ENCODE measurements around the gene TMEM255B. TPM values are rescaled to one million over a fixed set of nuclear protein-coding genes. Genes with fewer than 3 reads are reported as not detected.

The TMEM255B gene
- total RNA-seq (2022) (7.0 and 15.8 TPM in 2 replicates), Bru-seq, nascent RNA (percentile 42 among the genes with signal in this experiment), BruChase-seq, experiment 1, labeled RNA remaining after a 6-hour chase (percentile 43 among the genes with signal in this experiment), BruChase-seq, experiment 2, labeled RNA remaining after a 2-hour chase (percentile 44 among the genes with signal in this experiment)
- long read RNA-seq, full-length matches to known transcripts: 14 of 15 reads
- long read RNA-seq, partial matches to known transcripts: 0 of 15 reads
- long read RNA-seq, other reads (novel, unspliced or antisense): 1 of 15 reads

- intact Hi-C loops (cut with micrococcal nuclease): no loop called here
- H3K36me3 Mint-ChIP-seq (ENCODE audit: insufficient read depth, unreplicated experiment): peaks cover 5% of the 10 kb centered on the region
- peak; percentile 70 for DNase-seq (ENCODE audit: unreplicated experiment)
- POLR2A ChIA-PET: interaction anchor here (0.8 kb wide), 1 partner anchor 114 kb away, joined by 3 read pairs; no protein-coding TSS in a partner anchor
- peak; percentile 31 for TF ChIP-seq CTCF (IDR thresholded peaks at IDR 0.05; ENCODE audit: unreplicated experiment)
- BruUV-seq (replicated peaks): no TSS peak
- H3K9me3 Mint-ChIP-seq (ENCODE audit: unreplicated experiment): no peaks in the 10 kb centered on the region
- no peak within 1 kb of the TSS for H3K27ac Mint-ChIP-seq (ENCODE audit: low read depth, unreplicated experiment)
- CTCF ChIA-PET: no interaction called here
- no peaks in the 10 kb centered on the region for H3K27me3 Mint-ChIP-seq (ENCODE audit: insufficient read depth, unreplicated experiment)
- H3K4me3 Mint-ChIP-seq (ENCODE audit: unreplicated experiment): peak within 1 kb of the TSS; percentile 78
- H3K4me1 Mint-ChIP-seq (ENCODE audit: insufficient read depth, unreplicated experiment): peaks cover 15% of the 10 kb centered on the region
These were observed at the start of gene TMEM255B for GRCh38 chr13:113758651-113759524. Gene TMEM255B, plus strand, starts transcription at chr13:113759226. Its CDS starts 44 bp downstream, at chr13:113759270.

- no peaks in the 10 kb centered on the region for H3K36me3 Mint-ChIP-seq (ENCODE audit: insufficient read depth, unreplicated experiment)
- DNase-seq (ENCODE audit: unreplicated experiment): no peak
- no peak overlapping the region for H3K27ac Mint-ChIP-seq (ENCODE audit: low read depth, unreplicated experiment)
- intact Hi-C loops (cut with micrococcal nuclease): no loop called here
- BruUV-seq (replicated peaks): no TSS peak
- no peaks in the 10 kb centered on the region for H3K9me3 Mint-ChIP-seq (ENCODE audit: unreplicated experiment)
- H3K4me3 Mint-ChIP-seq (ENCODE audit: unreplicated experiment): no peak overlapping the region
- no peak for TF ChIP-seq CTCF (IDR thresholded peaks at IDR 0.05; ENCODE audit: unreplicated experiment)
- H3K4me1 Mint-ChIP-seq (ENCODE audit: insufficient read depth, unreplicated experiment): no peaks in the 10 kb centered on the region
- no peaks in the 10 kb centered on the region for H3K27me3 Mint-ChIP-seq (ENCODE audit: insufficient read depth, unreplicated experiment)
- ChIA-PET POLR2A (no interaction called here), CTCF (no interaction called here)
These were observed 36.1 kb upstream of the TMEM255B start for GRCh38 chr13:113722921-113723320.

GRCh38 chr13:113723410-113724015 is 35.5 kb upstream of the TMEM255B start:
- H3K36me3 Mint-ChIP-seq (ENCODE audit: insufficient read depth, unreplicated experiment): no peaks in the 10 kb centered on the region
- DNase-seq (ENCODE audit: unreplicated experiment): no peak
- peaks cover 5% of the 10 kb centered on the region for H3K27me3 Mint-ChIP-seq (ENCODE audit: insufficient read depth, unreplicated experiment)
- no peak overlapping the region for H3K4me3 Mint-ChIP-seq (ENCODE audit: unreplicated experiment)
- CTCF ChIA-PET: no interaction called here
- TF ChIP-seq CTCF (IDR thresholded peaks at IDR 0.05; ENCODE audit: unreplicated experiment): no peak
- no peaks in the 10 kb centered on the region for H3K9me3 Mint-ChIP-seq (ENCODE audit: unreplicated experiment)
- peaks cover 2% of the 10 kb centered on the region for H3K4me1 Mint-ChIP-seq (ENCODE audit: insufficient read depth, unreplicated experiment)
- intact Hi-C loops (cut with micrococcal nuclease): no loop called here
- POLR2A ChIA-PET: interaction anchor here (0.7 kb wide), 1 partner anchor 60 kb away, joined by 3 read pairs; no protein-coding TSS in a partner anchor
- H3K27ac Mint-ChIP-seq (ENCODE audit: low read depth, unreplicated experiment): no peak overlapping the region
- BruUV-seq (replicated peaks): no TSS peak

Data from MCF 10A (cell line).